Type B pancreatic cell (in vitro differentiated cells): ENCODE results near the gene RFTN1. TPM values are rescaled to one million over a fixed set of nuclear protein-coding genes. Genes with fewer than 3 reads are reported as not detected.

ENCODE experiments used
- DNase-seq: peaks from one replicate; pipeline ENCODE4 v3.0.0; 2021; ENCODE audit warnings: mixed read lengths; ENCODE audit not compliant: unreplicated experiment; ENCODE audit errors: extremely low spot score
- H3K27ac Mint-ChIP-seq: 2 replicates; pipeline ENCODE4 v1.8.0; 2021; ENCODE audit warnings: mild to moderate bottlenecking, mixed read lengths
- H3K27me3 Mint-ChIP-seq: 2 replicates; pipeline ENCODE4 v1.8.0; 2021; ENCODE audit warnings: mixed read lengths
- H3K36me3 Mint-ChIP-seq: 2 replicates; pipeline ENCODE4 v1.8.0; 2021; ENCODE audit warnings: mixed read lengths
- H3K4me1 Mint-ChIP-seq: one replicate; pipeline ENCODE4 v1.8.0; 2021; ENCODE audit warnings: mixed read lengths; ENCODE audit not compliant: unreplicated experiment
- H3K4me3 Mint-ChIP-seq: 2 replicates; pipeline ENCODE4 v1.8.0; 2021; ENCODE audit warnings: mild to moderate bottlenecking, mixed read lengths
- H3K9me3 Mint-ChIP-seq: 2 replicates; pipeline ENCODE4 v1.8.0; 2021; ENCODE audit warnings: mixed read lengths
- total RNA-seq: library from RNA; stranded (reverse); gene quantifications from 2 replicates; pipeline ENCODE4 v1.2.1, GENCODE V29; 2021; ENCODE audit warnings: low replicate concordance
- TF ChIP-seq, protein P1 (sequence below): fragments of 200-600 bp; sonication (generic); conservative IDR thresholded peaks from 2 replicates; pipeline ENCODE4 v1.5.0; 2021; ENCODE audit warnings: antibody characterized with exemption, mild to moderate bottlenecking

RFTN1 gene
- total RNA-seq, 1 donor from 2014 or later = 18.3 TPM

DNA sequence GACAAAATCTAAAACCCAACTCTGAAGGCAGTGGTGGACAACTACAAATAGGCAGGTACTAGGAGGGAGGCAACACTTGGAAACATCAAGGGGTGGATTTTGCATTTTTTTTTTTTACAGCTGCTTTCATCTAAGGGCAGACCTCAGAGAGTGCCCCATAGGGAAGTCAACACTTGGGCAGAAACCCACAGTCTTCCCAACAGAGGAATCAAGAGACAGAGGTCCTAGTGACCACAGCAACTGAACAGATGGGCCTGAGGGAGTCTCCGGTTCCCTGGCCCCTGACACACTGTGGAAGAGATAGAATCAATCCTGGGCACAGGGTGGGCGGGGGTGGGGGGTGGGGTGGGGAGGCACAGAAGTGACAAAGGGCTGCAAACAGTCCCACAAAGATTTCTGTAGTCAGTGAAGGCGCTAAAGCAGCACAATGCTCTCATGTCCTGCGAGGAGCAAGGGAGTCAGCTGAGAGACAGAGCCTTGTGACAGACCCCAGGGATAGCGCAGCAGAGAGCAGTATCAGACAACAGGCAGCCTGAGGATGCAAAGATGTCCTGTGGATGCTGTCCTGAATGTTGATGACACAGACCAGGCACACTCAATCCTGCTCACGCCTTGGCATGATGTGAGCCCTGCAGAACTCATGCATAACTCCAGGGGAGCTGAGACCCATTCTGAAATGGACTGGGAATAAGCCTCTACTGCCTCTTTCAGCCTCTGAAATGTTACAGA lies 6.9 kb upstream of the RFTN1 start:
- H3K4me3 Mint-ChIP-seq = no peak overlapping the region
- DNase-seq = no peak
- H3K36me3 Mint-ChIP-seq = no peaks in the 10 kb centered on the region
- H3K9me3 Mint-ChIP-seq = peaks cover 8% of the 10 kb centered on the region
- no peak overlapping the region for H3K27ac Mint-ChIP-seq
- peaks cover 33% of the 10 kb centered on the region for H3K27me3 Mint-ChIP-seq
- TF ChIP-seq, protein P1, sequence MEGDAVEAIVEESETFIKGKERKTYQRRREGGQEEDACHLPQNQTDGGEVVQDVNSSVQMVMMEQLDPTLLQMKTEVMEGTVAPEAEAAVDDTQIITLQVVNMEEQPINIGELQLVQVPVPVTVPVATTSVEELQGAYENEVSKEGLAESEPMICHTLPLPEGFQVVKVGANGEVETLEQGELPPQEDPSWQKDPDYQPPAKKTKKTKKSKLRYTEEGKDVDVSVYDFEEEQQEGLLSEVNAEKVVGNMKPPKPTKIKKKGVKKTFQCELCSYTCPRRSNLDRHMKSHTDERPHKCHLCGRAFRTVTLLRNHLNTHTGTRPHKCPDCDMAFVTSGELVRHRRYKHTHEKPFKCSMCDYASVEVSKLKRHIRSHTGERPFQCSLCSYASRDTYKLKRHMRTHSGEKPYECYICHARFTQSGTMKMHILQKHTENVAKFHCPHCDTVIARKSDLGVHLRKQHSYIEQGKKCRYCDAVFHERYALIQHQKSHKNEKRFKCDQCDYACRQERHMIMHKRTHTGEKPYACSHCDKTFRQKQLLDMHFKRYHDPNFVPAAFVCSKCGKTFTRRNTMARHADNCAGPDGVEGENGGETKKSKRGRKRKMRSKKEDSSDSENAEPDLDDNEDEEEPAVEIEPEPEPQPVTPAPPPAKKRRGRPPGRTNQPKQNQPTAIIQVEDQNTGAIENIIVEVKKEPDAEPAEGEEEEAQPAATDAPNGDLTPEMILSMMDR = no peak
- H3K4me1 Mint-ChIP-seq = peaks cover 25% of the 10 kb centered on the region

DNA sequence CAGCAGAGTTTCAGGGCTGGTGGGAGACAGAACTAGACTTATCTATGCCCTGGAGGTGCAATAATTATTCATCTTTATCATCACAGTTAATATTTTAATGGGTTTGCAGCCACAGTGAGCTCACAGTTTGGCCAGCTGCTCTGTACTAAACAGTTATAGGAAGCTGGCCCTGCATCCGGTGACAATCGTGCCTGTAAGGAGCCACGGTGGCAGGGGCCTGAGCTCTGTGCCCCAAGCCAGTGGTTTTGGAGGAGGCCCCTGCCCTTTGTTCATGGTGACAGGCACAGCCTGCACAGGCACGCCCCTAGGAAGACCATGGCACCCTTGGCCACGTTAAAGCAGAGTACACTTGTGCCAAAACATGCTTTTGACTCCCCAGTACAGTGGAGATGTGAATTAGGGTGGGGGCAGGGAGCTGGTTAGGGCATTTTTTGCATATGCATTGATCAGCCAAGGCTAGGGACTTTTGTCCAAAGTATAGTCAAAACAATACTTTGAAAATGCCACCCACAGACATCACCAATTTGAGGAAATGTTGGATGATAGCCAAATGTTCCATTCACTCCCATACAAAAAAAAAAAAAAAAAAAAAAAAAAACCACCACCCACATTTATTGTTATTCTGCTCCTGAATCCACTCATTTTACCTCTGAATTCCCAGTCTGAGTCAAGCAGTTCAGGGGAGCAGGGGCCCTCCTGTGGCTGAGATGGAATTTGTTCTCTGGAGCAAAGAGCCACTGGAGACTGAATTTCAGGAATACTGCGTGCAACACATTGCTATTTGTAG lies 3.4 kb upstream of the RFTN1 start:
- Mint-ChIP-seq H3K9me3 (peaks cover 3% of the 10 kb centered on the region), H3K4me3 (no peak overlapping the region), H3K4me1 (peaks cover 44% of the 10 kb centered on the region), H3K27ac (no peak overlapping the region), H3K27me3 (peaks cover 57% of the 10 kb centered on the region), H3K36me3 (no peaks in the 10 kb centered on the region)
- DNase-seq = no peak
- TF ChIP-seq, protein P1 = peak; percentile 65

DNA sequence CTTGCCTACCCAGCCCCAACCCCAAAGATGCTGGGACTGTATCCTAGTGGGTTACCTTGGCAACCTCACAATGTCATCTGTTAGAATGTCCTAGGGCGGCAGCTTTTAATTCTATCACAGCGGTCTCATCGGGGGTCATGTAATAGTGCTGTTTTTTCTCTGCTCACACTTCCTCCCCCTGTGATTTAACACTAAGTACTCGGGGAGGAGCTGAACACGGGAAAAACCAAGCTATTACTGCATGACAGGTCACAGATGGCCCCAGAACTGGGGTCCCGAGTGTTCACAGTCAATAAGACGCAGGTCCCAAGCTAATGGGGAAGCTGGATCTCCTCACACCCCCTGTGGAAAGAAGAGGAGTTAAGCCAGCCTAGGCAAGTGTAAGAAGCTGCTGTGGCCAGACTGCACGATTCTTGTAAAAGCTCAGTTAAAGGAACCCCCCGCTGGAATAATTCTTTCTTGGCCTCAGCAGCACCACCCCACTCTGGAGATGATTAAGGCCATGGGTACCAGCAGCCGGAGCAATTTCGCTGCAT lies 2.5 kb upstream of the RFTN1 start:
- Mint-ChIP-seq H3K9me3 (peaks cover 3% of the 10 kb centered on the region), H3K4me3 (peak overlapping the region; percentile 56), H3K27me3 (peaks cover 59% of the 10 kb centered on the region), H3K36me3 (no peaks in the 10 kb centered on the region), H3K27ac (no peak overlapping the region), H3K4me1 (peaks cover 49% of the 10 kb centered on the region)
- TF ChIP-seq, protein P1 = no peak
- no peak for DNase-seq

DNA sequence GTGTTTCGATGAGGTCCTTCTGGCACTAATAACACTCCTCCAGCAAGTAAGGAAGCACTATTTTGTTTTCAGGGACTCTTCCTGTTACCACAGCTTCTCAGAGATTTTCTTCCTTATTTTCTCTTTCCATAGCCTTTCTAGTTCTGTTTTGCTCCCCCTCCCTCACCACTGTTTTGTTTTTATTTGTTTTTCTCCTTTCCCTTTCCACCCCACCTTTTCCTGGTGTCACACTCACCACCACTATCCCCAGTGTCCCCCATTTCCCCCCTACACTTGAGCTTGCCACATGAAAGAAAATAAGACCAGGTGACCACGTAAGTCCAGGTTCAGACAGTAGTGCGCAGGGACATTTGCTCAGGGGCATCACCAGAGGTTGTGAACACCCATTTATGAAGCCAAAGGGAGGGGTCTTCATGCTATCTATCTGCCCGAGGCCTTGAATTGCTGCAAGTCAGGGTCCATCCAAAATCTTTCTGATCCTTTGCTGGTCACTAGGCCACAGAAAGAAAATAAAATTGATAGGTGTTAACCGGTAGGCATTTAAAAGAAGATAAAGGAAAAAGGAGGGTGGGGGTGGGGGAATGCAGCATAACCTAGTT lies 1.4 kb upstream of the RFTN1 start:
- DNase-seq = no peak
- H3K4me1 Mint-ChIP-seq = peaks cover 56% of the 10 kb centered on the region
- H3K4me3 Mint-ChIP-seq = peak overlapping the region; percentile 90
- H3K9me3 Mint-ChIP-seq = peaks cover 3% of the 10 kb centered on the region
- H3K27me3 Mint-ChIP-seq = peaks cover 61% of the 10 kb centered on the region
- H3K27ac Mint-ChIP-seq = no peak overlapping the region
- no peaks in the 10 kb centered on the region for H3K36me3 Mint-ChIP-seq
- TF ChIP-seq, protein P1 = no peak

DNA sequence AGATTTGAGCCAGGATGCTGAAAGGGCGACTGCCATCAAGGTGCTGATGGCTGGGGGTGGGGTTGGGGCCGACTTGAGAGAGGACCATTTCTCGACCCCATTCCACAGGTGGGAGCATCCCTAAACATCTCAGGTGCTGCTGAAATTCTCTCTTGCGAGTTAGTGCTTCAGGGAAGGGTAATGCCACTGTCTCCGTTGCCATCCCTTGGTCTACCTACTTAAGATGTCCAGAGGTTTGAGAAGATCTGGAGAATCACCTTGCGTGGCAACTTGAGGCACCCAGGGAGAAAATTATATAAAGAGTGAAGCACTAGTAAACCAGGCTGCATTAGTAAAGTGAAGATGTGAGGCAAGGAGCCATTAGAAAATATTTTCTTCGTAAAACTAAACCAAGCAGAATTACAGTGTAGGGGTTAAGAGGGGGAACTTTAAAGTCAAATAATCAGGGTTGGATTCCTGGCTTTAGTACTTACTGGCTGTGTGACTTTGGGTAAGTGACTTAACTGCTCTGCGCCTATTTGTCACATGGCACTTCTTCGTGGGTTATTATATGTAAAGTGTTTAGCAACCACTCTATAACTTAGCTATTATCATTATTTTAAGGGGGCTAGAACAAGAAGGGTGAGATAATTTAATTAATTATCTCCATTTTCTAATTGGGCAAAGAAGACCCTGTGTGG lies 662 bp upstream of the RFTN1 start:
- no peak overlapping the region for H3K27ac Mint-ChIP-seq
- no peaks in the 10 kb centered on the region for H3K36me3 Mint-ChIP-seq
- DNase-seq = no peak
- H3K9me3 Mint-ChIP-seq = peaks cover 3% of the 10 kb centered on the region
- H3K4me1 Mint-ChIP-seq = peaks cover 58% of the 10 kb centered on the region
- TF ChIP-seq, protein P1 = no peak
- H3K4me3 Mint-ChIP-seq = peak overlapping the region; percentile 90
- H3K27me3 Mint-ChIP-seq = peaks cover 60% of the 10 kb centered on the region
